ENCODE data around the gene NCAPD3.

The NCAPD3 gene

GRCh38 chr11:134244593-134244992 lies 20.8 kb upstream of the NCAPD3 start:
- peaks cover 60% of the 10 kb centered on the region for H3K36me3 Mint-ChIP-seq (ENCODE audit: low read depth)

GRCh38 chr11:134243913-134244312 lies 20.1 kb upstream of the NCAPD3 start:
- Mint-ChIP-seq H3K4me3 (no peak overlapping the region), H3K27ac (no peak overlapping the region), H3K9me3 (no peaks in the 10 kb centered on the region), H3K27me3 (ENCODE audit: low read depth) (no peaks in the 10 kb centered on the region), H3K4me1 (ENCODE audit: low read depth) (peaks cover 4% of the 10 kb centered on the region), H3K36me3 (ENCODE audit: low read depth) (peaks cover 56% of the 10 kb centered on the region)
- no peak for DNase-seq (ENCODE audit: low spot score)

More at GRCh38 chr11:134244593-134244992, 20.8 kb upstream of the NCAPD3 start:
- no peaks in the 10 kb centered on the region for H3K27me3 Mint-ChIP-seq (ENCODE audit: low read depth)
- H3K4me3 Mint-ChIP-seq, result no peak overlapping the region
- no peak for DNase-seq (ENCODE audit: low spot score)
- H3K27ac Mint-ChIP-seq, result no peak overlapping the region
- H3K9me3 Mint-ChIP-seq, result no peaks in the 10 kb centered on the region
- peaks cover 7% of the 10 kb centered on the region for H3K4me1 Mint-ChIP-seq (ENCODE audit: low read depth)

GRCh38 chr11:134242376-134242775 lies 18.6 kb upstream of the NCAPD3 start:
- Mint-ChIP-seq H3K4me3 (no peak overlapping the region), H3K4me1 (ENCODE audit: low read depth) (no peaks in the 10 kb centered on the region), H3K27ac (no peak overlapping the region), H3K9me3 (no peaks in the 10 kb centered on the region), H3K36me3 (ENCODE audit: low read depth) (peaks cover 50% of the 10 kb centered on the region), H3K27me3 (ENCODE audit: low read depth) (no peaks in the 10 kb centered on the region)
- DNase-seq (ENCODE audit: low spot score), result no peak

- peaks cover 41% of the 10 kb centered on the region for H3K36me3 Mint-ChIP-seq (ENCODE audit: low read depth)
- no peak overlapping the region for H3K27ac Mint-ChIP-seq
- no peaks in the 10 kb centered on the region for H3K9me3 Mint-ChIP-seq
Observed at GRCh38 chr11:134240592-134240991, 16.8 kb upstream of the NCAPD3 start.

GRCh38 chr11:134238956-134239355 lies 15.2 kb upstream of the NCAPD3 start:
- no peak overlapping the region for H3K4me3 Mint-ChIP-seq
- no peak overlapping the region for H3K27ac Mint-ChIP-seq
- H3K36me3 Mint-ChIP-seq (ENCODE audit: low read depth), result peaks cover 38% of the 10 kb centered on the region
- H3K4me1 Mint-ChIP-seq (ENCODE audit: low read depth), result no peaks in the 10 kb centered on the region
- no peaks in the 10 kb centered on the region for H3K27me3 Mint-ChIP-seq (ENCODE audit: low read depth)
- no peak for DNase-seq (ENCODE audit: low spot score)
- H3K9me3 Mint-ChIP-seq, result no peaks in the 10 kb centered on the region

More at GRCh38 chr11:134240592-134240991, 16.8 kb upstream of the NCAPD3 start:
- Mint-ChIP-seq H3K4me1 (ENCODE audit: low read depth) (no peaks in the 10 kb centered on the region), H3K27me3 (ENCODE audit: low read depth) (no peaks in the 10 kb centered on the region), H3K4me3 (no peak overlapping the region)
- DNase-seq (ENCODE audit: low spot score), result no peak

- Mint-ChIP-seq H3K4me1 (ENCODE audit: low read depth) (peaks cover 5% of the 10 kb centered on the region), H3K9me3 (no peaks in the 10 kb centered on the region), H3K27ac (no peak overlapping the region), H3K36me3 (ENCODE audit: low read depth) (peaks cover 27% of the 10 kb centered on the region), H3K4me3 (no peak overlapping the region), H3K27me3 (ENCODE audit: low read depth) (no peaks in the 10 kb centered on the region)
- DNase-seq (ENCODE audit: low spot score), result no peak
Observed at GRCh38 chr11:134237557-134237922, 13.8 kb upstream of the NCAPD3 start.

GRCh38 chr11:134236834-134237556 lies 13.2 kb upstream of the NCAPD3 start:
- no peak for DNase-seq (ENCODE audit: low spot score)
- Mint-ChIP-seq H3K27ac (no peak overlapping the region), H3K4me3 (no peak overlapping the region), H3K9me3 (no peaks in the 10 kb centered on the region), H3K27me3 (ENCODE audit: low read depth) (no peaks in the 10 kb centered on the region), H3K36me3 (ENCODE audit: low read depth) (peaks cover 23% of the 10 kb centered on the region), H3K4me1 (ENCODE audit: low read depth) (peaks cover 10% of the 10 kb centered on the region)

GRCh38 chr11:134235399-134235798 lies 11.6 kb upstream of the NCAPD3 start:
- H3K36me3 Mint-ChIP-seq (ENCODE audit: low read depth), result peaks cover 23% of the 10 kb centered on the region
- H3K27ac Mint-ChIP-seq, result no peak overlapping the region
- H3K9me3 Mint-ChIP-seq, result no peaks in the 10 kb centered on the region
- peaks cover 19% of the 10 kb centered on the region for H3K4me1 Mint-ChIP-seq (ENCODE audit: low read depth)
- no peak for DNase-seq (ENCODE audit: low spot score)
- H3K4me3 Mint-ChIP-seq, result no peak overlapping the region
- no peaks in the 10 kb centered on the region for H3K27me3 Mint-ChIP-seq (ENCODE audit: low read depth)

GRCh38 chr11:134233729-134234179 lies 10.0 kb upstream of the NCAPD3 start:
- no peak for DNase-seq (ENCODE audit: low spot score)
- no peaks in the 10 kb centered on the region for H3K9me3 Mint-ChIP-seq
- no peaks in the 10 kb centered on the region for H3K27me3 Mint-ChIP-seq (ENCODE audit: low read depth)
- H3K27ac Mint-ChIP-seq, result no peak overlapping the region
- peaks cover 19% of the 10 kb centered on the region for H3K36me3 Mint-ChIP-seq (ENCODE audit: low read depth)
- H3K4me3 Mint-ChIP-seq, result no peak overlapping the region
- peaks cover 33% of the 10 kb centered on the region for H3K4me1 Mint-ChIP-seq (ENCODE audit: low read depth)

- Mint-ChIP-seq H3K9me3 (no peaks in the 10 kb centered on the region), H3K4me1 (ENCODE audit: low read depth) (peaks cover 49% of the 10 kb centered on the region), H3K27ac (peak overlapping the region; percentile 24), H3K27me3 (ENCODE audit: low read depth) (no peaks in the 10 kb centered on the region), H3K4me3 (no peak overlapping the region), H3K36me3 (ENCODE audit: low read depth) (peaks cover 18% of the 10 kb centered on the region)
- no peak for DNase-seq (ENCODE audit: low spot score)
Observed at GRCh38 chr11:134231958-134232659, 8.3 kb upstream of the NCAPD3 start.

- H3K27ac Mint-ChIP-seq, result no peak overlapping the region
- no peak overlapping the region for H3K4me3 Mint-ChIP-seq
- H3K9me3 Mint-ChIP-seq, result no peaks in the 10 kb centered on the region
- H3K4me1 Mint-ChIP-seq (ENCODE audit: low read depth), result peaks cover 67% of the 10 kb centered on the region
- no peaks in the 10 kb centered on the region for H3K27me3 Mint-ChIP-seq (ENCODE audit: low read depth)
- H3K36me3 Mint-ChIP-seq (ENCODE audit: low read depth), result peaks cover 18% of the 10 kb centered on the region
- DNase-seq (ENCODE audit: low spot score), result no peak
Observed at GRCh38 chr11:134230339-134230738, 6.6 kb upstream of the NCAPD3 start.

GRCh38 chr11:134229126-134229790 lies 5.5 kb upstream of the NCAPD3 start:
- Mint-ChIP-seq H3K36me3 (ENCODE audit: low read depth) (peaks cover 14% of the 10 kb centered on the region), H3K9me3 (no peaks in the 10 kb centered on the region), H3K4me1 (ENCODE audit: low read depth) (peaks cover 67% of the 10 kb centered on the region), H3K4me3 (no peak overlapping the region), H3K27ac (peak overlapping the region; percentile 28), H3K27me3 (ENCODE audit: low read depth) (no peaks in the 10 kb centered on the region)
- DNase-seq (ENCODE audit: low spot score), result no peak

GRCh38 chr11:134228625-134229024 lies 4.9 kb upstream of the NCAPD3 start:
- Mint-ChIP-seq H3K27me3 (ENCODE audit: low read depth) (no peaks in the 10 kb centered on the region), H3K27ac (no peak overlapping the region), H3K36me3 (ENCODE audit: low read depth) (peaks cover 19% of the 10 kb centered on the region), H3K4me1 (ENCODE audit: low read depth) (peaks cover 67% of the 10 kb centered on the region), H3K9me3 (no peaks in the 10 kb centered on the region), H3K4me3 (no peak overlapping the region)
- no peak for DNase-seq (ENCODE audit: low spot score)

GRCh38 chr11:134226806-134227325 lies 3.1 kb upstream of the NCAPD3 start:
- no peaks in the 10 kb centered on the region for H3K9me3 Mint-ChIP-seq

More at GRCh38 chr11:134226806-134227325, 3.1 kb upstream of the NCAPD3 start:
- peaks cover 29% of the 10 kb centered on the region for H3K36me3 Mint-ChIP-seq (ENCODE audit: low read depth)
- no peaks in the 10 kb centered on the region for H3K27me3 Mint-ChIP-seq (ENCODE audit: low read depth)
- peak overlapping the region; percentile 95 for H3K4me3 Mint-ChIP-seq
- H3K27ac Mint-ChIP-seq, result no peak overlapping the region
- peaks cover 68% of the 10 kb centered on the region for H3K4me1 Mint-ChIP-seq (ENCODE audit: low read depth)
- no peak for DNase-seq (ENCODE audit: low spot score)
